ENCODE measurements around the gene SNRNP70.
"Not testable (repeated sequence)": the region's sequence is repeated elsewhere in the genome, so short reads cannot be mapped to it uniquely, and the experiment has no call there.

The SNRNP70 gene, protein sequence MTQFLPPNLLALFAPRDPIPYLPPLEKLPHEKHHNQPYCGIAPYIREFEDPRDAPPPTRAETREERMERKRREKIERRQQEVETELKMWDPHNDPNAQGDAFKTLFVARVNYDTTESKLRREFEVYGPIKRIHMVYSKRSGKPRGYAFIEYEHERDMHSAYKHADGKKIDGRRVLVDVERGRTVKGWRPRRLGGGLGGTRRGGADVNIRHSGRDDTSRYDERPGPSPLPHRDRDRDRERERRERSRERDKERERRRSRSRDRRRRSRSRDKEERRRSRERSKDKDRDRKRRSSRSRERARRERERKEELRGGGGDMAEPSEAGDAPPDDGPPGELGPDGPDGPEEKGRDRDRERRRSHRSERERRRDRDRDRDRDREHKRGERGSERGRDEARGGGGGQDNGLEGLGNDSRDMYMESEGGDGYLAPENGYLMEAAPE

DNA sequence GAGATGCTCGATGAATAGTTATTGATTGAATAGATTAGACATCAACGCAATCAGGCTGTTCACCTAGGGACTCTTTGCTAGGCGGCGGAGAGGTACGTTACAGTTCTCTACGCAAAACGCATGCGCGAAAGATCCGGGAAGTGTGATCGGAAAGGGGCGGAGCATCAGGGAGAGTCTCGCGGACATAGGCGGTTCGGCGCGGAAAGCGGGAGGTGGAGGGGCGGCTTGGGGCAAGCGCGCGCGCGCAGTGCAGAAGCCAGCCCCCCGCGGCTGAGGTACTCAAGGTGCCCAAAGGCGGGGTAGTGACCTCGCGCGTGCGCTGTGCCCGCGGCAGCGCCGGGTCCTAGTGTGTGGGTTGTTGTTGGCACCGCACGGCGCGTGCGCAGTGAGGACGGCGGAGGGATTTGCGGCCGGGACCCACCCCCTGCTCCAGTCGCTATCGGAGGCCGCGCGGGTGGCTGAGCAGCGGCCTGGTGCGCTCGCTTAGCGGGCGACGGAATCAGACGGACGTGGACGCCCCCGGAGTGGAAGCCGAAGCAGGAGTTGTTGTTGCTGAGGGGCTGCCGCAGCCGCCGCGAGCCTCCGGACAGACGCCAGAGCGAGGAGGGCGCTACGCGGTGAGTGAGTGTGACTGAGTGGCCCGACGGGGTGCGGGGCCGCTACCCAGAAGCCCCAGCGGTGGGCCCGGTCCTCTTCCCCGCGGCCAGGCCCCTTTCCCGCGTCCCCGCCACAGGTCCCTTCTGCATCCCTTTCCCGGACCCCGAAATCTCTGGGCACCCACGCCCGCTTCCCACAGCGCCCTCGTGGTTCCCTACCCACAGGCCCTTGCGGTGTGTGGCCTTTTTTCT is at the start of gene SNRNP70:
SNRNP70 (plus strand) TSS at position 432 of the 848 bp plus-strand sequence. CDS start 964 bp downstream, outside the sequence.
- Histone ChIP-seq H3K36me3 (ENCODE audit: control insufficient read depth, low read depth, low read length) (peaks cover 17% of the 10 kb centered on the region), H3K4me3 (ENCODE audit: low read length) (peak within 1 kb of the TSS; percentile 70), H3K4me1 (ENCODE audit: control insufficient read depth, low read depth, low read length) (no peaks in the 10 kb centered on the region), H3K9ac (ENCODE audit: low read length) (peak within 1 kb of the TSS; percentile 87), H3K27ac (ENCODE audit: low read length) (peak within 1 kb of the TSS; percentile 54), H3K9me3 (ENCODE audit: control insufficient read depth, low read depth, low read length) (no peaks in the 10 kb centered on the region), H3K27me3 (ENCODE audit: control insufficient read depth, insufficient read depth, low read length) (peaks cover 5% of the 10 kb centered on the region)

DNA sequence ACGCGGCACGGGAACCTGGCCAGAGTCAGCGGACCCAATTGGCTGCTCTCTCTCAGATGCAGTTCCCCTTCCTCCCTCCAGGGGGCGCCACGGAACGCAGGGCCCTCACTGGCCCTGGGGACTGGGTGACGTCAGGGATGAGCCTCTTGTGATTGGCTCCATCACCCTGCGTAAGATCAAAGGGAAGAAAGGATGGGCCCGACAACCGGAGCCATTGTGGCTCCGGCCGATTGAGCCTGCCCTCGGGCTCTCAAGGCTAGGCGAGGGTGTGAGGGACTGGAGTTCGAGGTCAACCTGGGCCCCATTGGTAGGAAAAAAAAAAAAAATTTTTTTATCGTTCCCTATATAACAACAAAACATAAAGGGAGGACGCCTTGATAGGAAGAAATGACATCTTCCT is 48.4 kb upstream of the SNRNP70 start, which contains the start of gene CGB1:
CGB1 (minus strand) TSS at position 81 of the 400 bp plus-strand sequence. CDS start 184 bp downstream, outside the sequence.
- not testable (repeated sequence) for H3K9ac ChIP-seq (ENCODE audit: low read length); H3K27me3 ChIP-seq (ENCODE audit: control insufficient read depth, insufficient read depth, low read length); H3K36me3 ChIP-seq (ENCODE audit: control insufficient read depth, low read depth, low read length); H3K4me1 ChIP-seq (ENCODE audit: control insufficient read depth, low read depth, low read length); H3K27ac ChIP-seq (ENCODE audit: low read length); H3K4me3 ChIP-seq (ENCODE audit: low read length); H3K9me3 ChIP-seq (ENCODE audit: control insufficient read depth, low read depth, low read length)

DNA sequence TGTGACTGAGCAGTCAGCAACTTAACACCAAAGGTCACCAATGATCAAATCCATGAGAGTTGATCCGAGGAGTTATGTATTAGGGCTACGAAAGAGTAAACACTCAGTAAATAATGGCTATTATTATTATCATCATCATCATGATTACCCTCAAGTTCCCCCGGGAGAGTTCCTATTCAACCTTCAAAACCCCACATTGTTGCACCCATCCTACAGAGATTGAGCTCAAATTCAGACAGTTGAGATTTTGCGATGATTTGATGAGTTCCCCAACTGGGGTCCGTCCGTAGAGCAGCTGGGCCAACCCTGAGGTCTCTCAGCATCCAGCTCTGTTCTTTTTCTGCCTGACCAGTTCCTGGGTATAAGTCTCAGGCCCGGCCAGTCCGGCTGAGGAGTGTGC is 47.1 kb upstream of the SNRNP70 start:
- H3K9ac ChIP-seq (ENCODE audit: low read length); H3K9me3 ChIP-seq (ENCODE audit: control insufficient read depth, low read depth, low read length); H3K27ac ChIP-seq (ENCODE audit: low read length); H3K36me3 ChIP-seq (ENCODE audit: control insufficient read depth, low read depth, low read length); H3K4me3 ChIP-seq (ENCODE audit: low read length); H3K27me3 ChIP-seq (ENCODE audit: control insufficient read depth, insufficient read depth, low read length); H3K4me1 ChIP-seq (ENCODE audit: control insufficient read depth, low read depth, low read length): not testable (repeated sequence)

DNA sequence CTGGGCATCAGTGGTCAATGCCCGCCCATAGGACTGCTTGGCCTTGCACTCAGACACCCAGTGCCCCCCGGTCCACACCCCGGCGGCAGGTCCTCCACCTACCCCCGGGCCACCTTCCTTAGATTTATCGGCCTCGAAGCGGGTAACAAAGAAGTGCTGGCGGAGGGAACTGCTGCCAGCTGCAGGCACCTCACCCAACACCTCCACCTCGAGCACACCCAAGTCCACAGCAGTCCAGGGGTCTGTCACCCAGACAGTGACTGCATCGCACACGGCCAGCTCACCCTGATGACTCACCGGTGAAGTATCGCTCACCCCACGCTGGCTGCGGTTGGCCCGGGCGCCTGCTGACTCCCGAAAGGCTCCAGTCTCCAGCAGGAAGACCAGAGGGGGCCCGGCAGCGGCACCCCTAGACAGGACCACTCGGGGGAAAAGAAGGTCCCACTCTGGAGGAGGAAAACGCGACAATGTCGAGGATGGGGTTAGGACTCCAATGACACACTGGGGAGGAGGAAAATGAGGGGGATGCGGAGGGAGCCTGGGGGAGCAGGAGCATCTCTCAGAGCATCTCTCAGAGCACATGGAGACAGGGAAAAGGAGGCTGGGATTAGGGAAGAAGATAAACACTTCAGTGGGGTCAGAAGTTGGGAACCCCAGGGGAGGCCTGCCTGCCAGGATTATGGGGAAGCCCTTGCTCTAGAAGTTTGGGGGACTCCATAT is 46.5 kb upstream of the SNRNP70 start:
- not testable (repeated sequence) for H3K9ac ChIP-seq (ENCODE audit: low read length); H3K4me1 ChIP-seq (ENCODE audit: control insufficient read depth, low read depth, low read length); H3K36me3 ChIP-seq (ENCODE audit: control insufficient read depth, low read depth, low read length); H3K4me3 ChIP-seq (ENCODE audit: low read length); H3K9me3 ChIP-seq (ENCODE audit: control insufficient read depth, low read depth, low read length); H3K27ac ChIP-seq (ENCODE audit: low read length); H3K27me3 ChIP-seq (ENCODE audit: control insufficient read depth, insufficient read depth, low read length)

DNA sequence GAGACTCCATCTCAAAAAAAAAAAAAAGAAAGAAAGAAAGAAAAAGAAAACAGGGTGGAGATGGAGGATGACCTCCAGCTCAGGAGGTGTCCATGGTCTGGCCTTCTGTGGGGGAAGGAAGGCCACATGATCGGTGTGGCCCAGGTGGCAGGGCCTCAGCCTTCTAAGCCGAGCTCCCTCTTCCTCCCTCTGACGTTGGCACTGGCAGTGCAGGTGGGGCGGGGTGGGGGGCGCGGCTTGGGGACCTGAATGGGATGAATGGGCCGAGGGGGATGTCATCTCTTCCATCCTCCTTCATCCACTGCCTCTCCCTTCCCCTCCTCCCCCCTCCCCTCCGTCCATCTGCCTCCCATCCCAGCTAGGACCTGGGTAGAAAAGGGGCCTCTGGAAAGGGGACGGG is 45.5 kb upstream of the SNRNP70 start:
- H3K9ac ChIP-seq (ENCODE audit: low read length); H3K27me3 ChIP-seq (ENCODE audit: control insufficient read depth, insufficient read depth, low read length); H3K4me1 ChIP-seq (ENCODE audit: control insufficient read depth, low read depth, low read length): not testable (repeated sequence)

DNA sequence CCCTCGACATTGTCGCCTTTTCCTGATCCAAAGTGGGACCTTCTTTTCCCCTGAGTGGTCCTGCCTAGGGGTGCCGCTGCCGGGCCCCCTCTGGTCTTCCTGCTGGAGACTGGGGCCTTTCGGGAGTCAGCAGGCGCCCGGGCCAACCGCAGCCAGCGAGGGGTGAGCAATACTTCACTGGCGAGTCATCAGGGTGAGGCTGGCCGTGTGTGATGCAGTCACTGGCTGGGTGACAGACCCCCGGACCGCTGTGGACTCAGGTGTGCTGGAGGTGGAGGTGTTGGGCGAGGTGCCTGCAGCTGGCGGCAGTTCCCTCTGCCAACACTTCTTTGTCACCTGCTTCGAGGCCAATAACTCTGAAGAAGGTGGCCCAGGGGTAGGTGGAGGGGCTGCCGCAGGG is 43.1 kb upstream of the SNRNP70 start:
- H3K9me3 ChIP-seq (ENCODE audit: control insufficient read depth, low read depth, low read length): no peaks in the 10 kb centered on the region
- H3K4me3 ChIP-seq (ENCODE audit: low read length): no peak overlapping the region
- H3K36me3 ChIP-seq (ENCODE audit: control insufficient read depth, low read depth, low read length): no peaks in the 10 kb centered on the region
- no peak overlapping the region for H3K27ac ChIP-seq (ENCODE audit: low read length)
- H3K27me3 ChIP-seq (ENCODE audit: control insufficient read depth, insufficient read depth, low read length): no peaks in the 10 kb centered on the region
- no peaks in the 10 kb centered on the region for H3K4me1 ChIP-seq (ENCODE audit: control insufficient read depth, low read depth, low read length)
- H3K9ac ChIP-seq (ENCODE audit: low read length): no peak overlapping the region

More for the DNA sequence above, 45.5 kb upstream of the SNRNP70 start:
- not testable (repeated sequence) for H3K9me3 ChIP-seq (ENCODE audit: control insufficient read depth, low read depth, low read length); H3K27ac ChIP-seq (ENCODE audit: low read length); H3K36me3 ChIP-seq (ENCODE audit: control insufficient read depth, low read depth, low read length); H3K4me3 ChIP-seq (ENCODE audit: low read length)

DNA sequence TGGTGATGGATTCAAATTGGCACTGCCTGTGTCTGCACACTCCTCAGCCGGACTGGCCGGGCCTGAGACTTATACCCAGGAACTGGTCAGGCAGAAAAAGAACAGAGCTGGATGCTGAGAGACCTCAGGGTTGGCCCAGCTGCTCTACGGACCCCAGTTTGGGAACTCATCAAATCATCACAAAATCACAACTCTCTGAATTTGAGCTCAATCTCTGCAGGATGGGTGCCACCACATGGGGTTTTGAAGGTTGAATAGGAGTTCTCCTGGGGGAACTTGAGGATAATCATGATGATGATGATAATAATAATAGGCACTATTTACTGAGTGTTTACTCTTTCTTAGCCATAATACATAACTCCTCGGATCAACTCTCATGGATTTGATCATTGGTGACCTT is 42.6 kb upstream of the SNRNP70 start:
- not testable (repeated sequence) for H3K27ac ChIP-seq (ENCODE audit: low read length); H3K9ac ChIP-seq (ENCODE audit: low read length); H3K27me3 ChIP-seq (ENCODE audit: control insufficient read depth, insufficient read depth, low read length); H3K4me1 ChIP-seq (ENCODE audit: control insufficient read depth, low read depth, low read length); H3K9me3 ChIP-seq (ENCODE audit: control insufficient read depth, low read depth, low read length); H3K4me3 ChIP-seq (ENCODE audit: low read length); H3K36me3 ChIP-seq (ENCODE audit: control insufficient read depth, low read depth, low read length)

DNA sequence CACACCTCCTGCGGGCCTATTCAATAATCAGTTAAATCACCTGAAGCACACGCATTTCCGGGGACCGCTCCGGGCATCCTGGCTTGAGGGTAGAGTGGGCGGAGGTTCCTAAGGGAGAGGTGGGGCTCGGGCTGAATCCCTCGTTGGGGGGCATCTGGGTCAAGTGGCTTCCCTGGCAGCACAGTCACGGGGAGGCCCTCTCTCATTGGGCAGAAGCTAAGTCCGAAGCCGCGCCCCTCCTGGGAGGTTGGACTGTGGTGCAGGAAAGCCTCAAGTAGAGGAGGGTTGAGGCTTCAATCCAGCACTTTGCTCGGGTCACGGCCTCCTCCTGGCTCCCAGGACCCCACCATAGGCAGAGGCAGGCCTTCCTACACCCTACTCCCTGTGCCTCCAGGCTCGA is 41.7 kb upstream of the SNRNP70 start, which contains the start of gene CGB5:
CGB5 (plus strand) TSS at position 301 of the 400 bp plus-strand sequence. CDS start 362 bp downstream, outside the sequence.
- not testable (repeated sequence) for H3K27me3 ChIP-seq (ENCODE audit: control insufficient read depth, insufficient read depth, low read length); H3K9me3 ChIP-seq (ENCODE audit: control insufficient read depth, low read depth, low read length); H3K27ac ChIP-seq (ENCODE audit: low read length); H3K4me1 ChIP-seq (ENCODE audit: control insufficient read depth, low read depth, low read length); H3K9ac ChIP-seq (ENCODE audit: low read length); H3K36me3 ChIP-seq (ENCODE audit: control insufficient read depth, low read depth, low read length); H3K4me3 ChIP-seq (ENCODE audit: low read length)

DNA sequence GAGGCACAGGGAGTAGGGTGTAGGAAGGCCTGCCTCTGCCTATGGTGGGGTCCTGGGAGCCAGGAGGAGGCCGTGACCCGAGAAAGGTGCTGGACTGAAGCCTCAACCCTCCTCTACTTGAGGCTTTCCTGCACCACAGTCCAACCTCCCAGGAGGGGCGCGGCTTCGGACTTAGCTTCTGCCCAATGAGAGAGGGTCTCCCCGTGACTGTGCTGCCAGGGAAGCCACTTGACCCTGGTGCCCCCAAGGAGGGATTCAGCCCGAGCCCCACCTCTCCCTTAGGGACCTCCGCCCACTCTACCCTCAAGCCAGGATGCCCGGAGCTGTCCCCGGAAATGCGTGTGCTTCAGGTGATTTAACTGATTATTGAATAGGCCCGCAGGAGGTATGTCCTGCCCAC is 36.2 kb upstream of the SNRNP70 start, which contains the start of gene CGB8:
CGB8 (minus strand) TSS at position 101 of the 400 bp plus-strand sequence. CDS start 372 bp downstream, outside the sequence.
- H3K27ac ChIP-seq (ENCODE audit: low read length); H3K36me3 ChIP-seq (ENCODE audit: control insufficient read depth, low read depth, low read length); H3K27me3 ChIP-seq (ENCODE audit: control insufficient read depth, insufficient read depth, low read length); H3K4me3 ChIP-seq (ENCODE audit: low read length); H3K9ac ChIP-seq (ENCODE audit: low read length); H3K4me1 ChIP-seq (ENCODE audit: control insufficient read depth, low read depth, low read length); H3K9me3 ChIP-seq (ENCODE audit: control insufficient read depth, low read depth, low read length): not testable (repeated sequence)

DNA sequence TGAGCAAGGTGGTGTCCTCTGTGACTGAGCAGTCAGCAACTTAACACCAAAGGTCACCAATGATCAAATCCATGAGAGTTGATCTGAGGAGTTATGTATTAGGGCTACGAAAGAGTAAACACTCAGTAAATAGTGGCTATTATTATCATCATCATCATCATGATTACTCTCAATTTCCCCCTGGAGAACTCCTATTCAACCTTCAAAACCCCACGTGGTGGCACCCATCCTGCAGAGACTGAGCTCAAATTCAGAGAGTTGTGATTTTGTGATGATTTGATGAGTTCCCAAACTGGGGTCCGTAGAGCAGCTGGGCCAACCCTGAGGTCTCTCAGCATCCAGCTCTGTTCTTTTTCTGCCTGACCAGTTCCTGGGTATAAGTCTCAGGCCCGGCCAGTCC is 35.4 kb upstream of the SNRNP70 start:
- H3K4me3 ChIP-seq (ENCODE audit: low read length); H3K36me3 ChIP-seq (ENCODE audit: control insufficient read depth, low read depth, low read length); H3K4me1 ChIP-seq (ENCODE audit: control insufficient read depth, low read depth, low read length); H3K9me3 ChIP-seq (ENCODE audit: control insufficient read depth, low read depth, low read length); H3K9ac ChIP-seq (ENCODE audit: low read length); H3K27me3 ChIP-seq (ENCODE audit: control insufficient read depth, insufficient read depth, low read length); H3K27ac ChIP-seq (ENCODE audit: low read length): not testable (repeated sequence)

DNA sequence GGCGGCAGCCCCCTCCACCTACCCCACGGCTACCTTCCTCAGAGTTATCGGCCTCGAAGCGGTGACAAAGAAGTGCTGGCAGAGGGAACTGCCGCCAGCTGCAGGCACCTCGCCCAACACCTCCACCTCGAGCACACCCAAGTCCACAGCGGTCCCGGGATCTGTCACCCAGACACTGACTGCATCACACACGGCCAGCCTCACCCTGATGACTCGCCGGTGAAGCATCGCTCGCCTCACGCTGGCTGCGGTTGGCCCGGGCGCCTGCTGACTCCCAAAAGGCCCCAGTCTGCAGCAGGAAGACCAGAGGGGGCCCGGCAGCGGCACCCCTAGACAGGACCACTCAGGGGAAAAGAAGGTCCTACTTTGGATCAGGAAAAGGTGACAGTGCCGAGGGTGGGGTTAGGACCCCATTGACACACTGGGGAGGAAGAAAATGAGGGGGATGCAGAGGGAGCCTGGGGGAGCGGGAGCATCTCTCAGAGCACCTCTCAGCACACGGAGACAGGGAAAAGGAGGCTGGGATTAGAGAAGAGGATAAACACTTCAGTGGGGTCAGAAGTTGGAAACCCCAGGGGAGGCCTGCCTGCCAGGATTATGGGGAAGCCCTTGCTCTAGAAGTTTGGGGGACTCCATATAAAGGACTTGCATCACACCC is 34.7 kb upstream of the SNRNP70 start:
- H3K9me3 ChIP-seq (ENCODE audit: control insufficient read depth, low read depth, low read length); H3K4me3 ChIP-seq (ENCODE audit: low read length); H3K4me1 ChIP-seq (ENCODE audit: control insufficient read depth, low read depth, low read length); H3K36me3 ChIP-seq (ENCODE audit: control insufficient read depth, low read depth, low read length); H3K27me3 ChIP-seq (ENCODE audit: control insufficient read depth, insufficient read depth, low read length); H3K27ac ChIP-seq (ENCODE audit: low read length); H3K9ac ChIP-seq (ENCODE audit: low read length): not testable (repeated sequence)
